GM18517 (cell line): ENCODE results near the gene CTNNA1.

Experiments used
- ATAC-seq: cut with Tn5 transposase; IDR thresholded peaks from one replicate; pipeline ENCODE4 v1.9.1; 2021; ENCODE audit warnings: mild to moderate bottlenecking, moderate library complexity; ENCODE audit not compliant: unreplicated experiment

Gene CTNNA1

GRCh38 chr5:138925090-138925635 lies 171.9 kb downstream of the CTNNA1 start:
- ATAC-seq, result no peak

GRCh38 chr5:138926257-138926656 lies 173.0 kb downstream of the CTNNA1 start:
- no peak for ATAC-seq

GRCh38 chr5:138926688-138927448 lies 173.6 kb downstream of the CTNNA1 start:
- ATAC-seq, result no peak

- no peak for ATAC-seq
Observed at GRCh38 chr5:138927544-138927943, 174.3 kb downstream of the CTNNA1 start.

DNA sequence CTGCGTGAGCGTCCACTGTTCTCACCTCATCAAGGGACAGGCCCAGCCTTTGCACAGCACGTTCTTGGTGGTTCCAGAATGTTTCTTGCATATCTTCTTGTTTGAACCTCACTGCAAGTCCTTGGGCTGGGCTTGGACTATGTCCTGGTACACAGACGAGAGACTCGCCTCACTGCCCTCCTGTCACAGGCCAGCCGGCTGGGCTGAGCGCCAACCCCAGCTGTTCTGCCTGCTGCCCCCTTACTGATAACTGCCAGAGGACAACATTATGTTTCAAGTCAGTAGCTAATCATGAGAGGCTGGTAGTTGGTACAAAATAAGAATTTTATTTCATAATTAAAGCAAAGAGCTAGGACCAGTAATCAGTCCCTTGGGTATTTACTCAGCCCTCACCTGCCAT lies 174.8 kb downstream of the CTNNA1 start:
- no peak for ATAC-seq

DNA sequence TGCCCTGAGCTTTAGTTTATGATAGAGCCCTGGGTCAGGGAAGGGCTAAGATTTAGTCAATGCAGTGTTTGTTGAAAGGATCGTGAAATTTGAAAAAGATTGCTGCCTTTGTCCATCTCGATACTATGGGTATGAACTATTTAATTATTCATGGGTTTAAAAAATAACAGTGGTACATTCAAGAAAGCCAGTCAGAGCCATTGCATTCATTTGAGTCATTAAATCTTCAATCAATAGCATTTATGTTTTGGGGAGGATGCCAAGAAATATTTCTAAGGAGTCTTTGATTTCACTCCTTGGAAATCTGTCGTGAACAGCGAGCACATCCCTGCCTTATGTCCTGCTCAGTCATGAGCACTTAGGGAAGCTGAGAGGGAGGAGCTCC lies 176.3 kb downstream of the CTNNA1 start:
- no peak for ATAC-seq

- no peak for ATAC-seq
Observed at GRCh38 chr5:138930371-138931097, 177.3 kb downstream of the CTNNA1 start.

- ATAC-seq, result no peak
Observed at GRCh38 chr5:138932171-138932810, 179.1 kb downstream of the CTNNA1 start.

DNA sequence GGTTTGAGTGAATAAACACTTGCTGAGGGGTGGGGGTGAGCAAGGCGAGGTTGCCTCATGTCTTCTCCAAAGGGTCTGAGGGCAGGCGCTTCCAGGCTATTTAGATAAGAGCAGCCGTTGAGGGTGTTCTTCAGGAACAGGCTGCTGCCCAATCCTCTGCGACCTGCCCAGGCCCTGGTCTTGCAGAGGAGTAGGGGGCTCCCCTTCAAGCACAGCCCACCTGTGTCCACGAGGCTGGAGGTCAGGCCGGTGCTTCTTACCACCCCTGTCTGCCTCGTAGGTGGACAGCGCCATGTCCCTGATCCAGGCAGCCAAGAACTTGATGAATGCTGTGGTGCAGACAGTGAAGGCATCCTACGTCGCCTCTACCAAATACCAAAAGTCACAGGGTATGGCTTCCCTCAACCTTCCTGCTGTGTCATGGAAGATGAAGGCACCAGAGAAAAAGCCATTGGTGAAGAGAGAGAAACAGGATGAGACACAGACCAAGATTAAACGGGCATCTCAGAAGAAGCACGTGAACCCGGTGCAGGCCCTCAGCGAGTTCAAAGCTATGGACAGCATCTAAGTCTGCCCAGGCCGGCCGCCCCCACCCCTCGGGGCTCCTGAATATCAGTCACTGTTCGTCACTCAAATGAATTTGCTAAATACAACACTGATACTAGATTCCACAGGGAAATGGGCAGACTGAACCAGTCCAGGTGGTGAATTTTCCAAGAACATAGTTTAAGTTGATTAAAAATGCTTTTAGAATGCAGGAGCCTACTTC lies 180.5 kb downstream of the CTNNA1 start:
- no peak for ATAC-seq

- ATAC-seq, result no peak
Observed at GRCh38 chr5:138934971-138935370, 181.7 kb downstream of the CTNNA1 start.

GRCh38 chr5:138935466-138935865 lies 182.2 kb downstream of the CTNNA1 start:
- no peak for ATAC-seq

- no peak for ATAC-seq
Observed at GRCh38 chr5:138936225-138936967, 183.2 kb downstream of the CTNNA1 start.

GRCh38 chr5:138936968-138937345 lies 183.7 kb downstream of the CTNNA1 start:
- no peak for ATAC-seq

DNA sequence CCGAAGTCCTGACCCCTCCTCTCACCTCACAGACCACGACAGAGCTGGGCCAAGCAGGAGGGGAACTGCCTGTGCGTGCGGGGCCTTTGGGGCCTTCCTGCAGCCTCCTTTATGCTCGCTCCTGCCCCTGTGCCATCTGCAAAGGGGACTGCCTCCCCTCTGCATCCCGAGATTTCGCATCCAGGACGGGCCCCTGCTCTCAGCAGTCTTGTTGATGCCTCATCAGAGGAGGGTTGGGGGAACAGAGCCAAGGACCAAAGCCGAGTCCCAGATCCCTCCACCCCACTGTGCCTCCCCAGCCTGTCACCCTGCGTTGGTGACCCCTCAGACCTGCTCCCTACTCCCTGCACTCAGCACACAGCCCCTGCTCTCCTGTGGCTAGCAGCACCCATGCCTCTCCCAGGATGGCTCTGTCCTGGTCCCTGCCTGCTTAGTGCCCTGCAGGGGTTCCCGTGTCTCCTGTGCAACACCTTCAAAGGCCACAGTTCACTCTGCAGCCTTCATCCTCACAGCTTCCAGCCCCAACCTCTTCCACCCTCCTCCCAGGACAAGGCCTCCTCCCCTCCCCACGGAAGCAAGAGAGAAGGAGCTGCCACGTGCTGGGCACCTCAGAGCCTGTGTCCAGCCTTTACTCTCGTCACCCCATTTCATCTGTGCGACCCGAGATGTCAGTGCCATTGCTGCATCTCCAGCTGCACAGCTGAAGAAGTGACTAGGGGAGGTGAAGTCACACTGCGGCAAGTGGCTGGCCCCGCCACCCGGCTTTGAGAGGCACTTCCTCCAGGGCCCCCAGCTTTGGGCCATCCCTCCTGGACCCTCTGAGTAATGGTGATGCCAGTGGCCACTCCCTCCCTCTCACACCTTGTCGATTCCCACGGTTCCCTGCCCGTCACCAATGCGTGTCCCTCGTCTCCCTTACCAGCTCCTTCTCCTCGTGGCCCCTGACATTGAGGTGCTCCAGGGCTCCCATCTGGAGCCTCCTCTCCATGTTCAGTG lies 184.5 kb downstream of the CTNNA1 start:
- ATAC-seq, result no peak

- ATAC-seq, result no peak
Observed at GRCh38 chr5:138938526-138938925, 185.3 kb downstream of the CTNNA1 start.

DNA sequence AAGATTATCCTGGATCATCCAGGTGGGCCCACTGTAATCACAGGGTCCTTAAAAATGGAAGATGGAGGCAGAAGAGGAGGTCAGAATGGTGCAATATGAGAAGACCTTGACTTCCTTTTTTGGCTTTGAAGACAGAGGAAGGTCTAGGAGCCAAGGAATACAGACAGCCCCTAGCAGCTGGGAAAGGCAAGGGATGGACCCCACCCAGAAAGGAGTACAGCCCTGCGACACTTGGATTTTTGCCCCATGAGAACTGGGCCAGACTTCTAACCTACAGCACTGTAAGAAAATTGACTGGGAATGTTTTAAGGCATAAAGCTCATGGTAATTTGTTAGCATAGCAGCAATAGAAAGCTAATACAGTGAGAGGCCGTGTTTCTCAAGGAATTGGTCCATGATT lies 188.8 kb downstream of the CTNNA1 start:
- ATAC-seq, result no peak

DNA sequence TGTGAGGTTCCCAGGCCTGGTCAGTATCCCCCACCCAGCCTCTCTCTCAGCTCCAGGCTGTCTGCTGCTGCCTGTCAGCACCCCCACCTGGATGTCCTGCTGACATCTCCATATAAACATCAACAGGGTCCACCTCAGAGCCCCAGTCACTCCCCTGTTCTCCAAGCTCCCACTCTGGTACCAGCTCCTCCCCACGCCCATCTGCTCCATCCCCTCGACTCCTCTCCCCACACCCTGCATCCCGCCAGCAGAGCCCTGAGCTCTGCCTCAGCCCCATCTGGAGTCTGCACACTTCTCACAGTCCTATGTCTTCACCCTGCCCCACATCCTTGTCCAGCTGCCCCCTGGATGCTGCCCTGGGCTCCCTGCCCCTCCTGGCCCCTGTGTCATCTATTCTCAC lies 189.6 kb downstream of the CTNNA1 start:
- no peak for ATAC-seq

DNA sequence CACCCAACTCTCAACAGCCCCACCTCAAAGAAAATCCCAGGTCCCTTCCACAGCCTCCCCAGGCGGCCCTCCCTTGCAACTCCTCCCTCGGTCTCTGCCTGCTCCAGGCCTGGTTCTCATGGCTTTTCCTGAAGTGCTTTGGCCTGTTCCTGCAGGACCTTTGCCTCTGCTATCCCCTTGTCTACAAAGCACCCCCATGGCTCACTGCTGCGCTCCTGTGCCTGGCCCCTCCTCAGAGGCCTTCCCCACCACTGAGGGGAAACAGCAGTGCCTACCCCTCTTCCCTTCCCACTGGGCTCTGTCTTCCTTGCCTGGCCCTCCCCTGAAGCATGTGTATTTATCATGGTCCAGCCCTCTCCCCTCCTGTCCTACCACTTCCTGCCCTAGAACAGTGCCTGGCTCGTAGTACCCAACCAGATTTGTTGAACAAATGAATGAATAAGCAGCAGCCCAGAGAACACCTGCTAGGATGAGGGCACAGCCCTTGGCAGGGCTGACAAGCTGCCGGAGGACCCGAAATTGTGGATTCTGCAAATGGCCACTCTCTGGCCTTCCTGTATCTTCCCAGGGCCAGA lies 190.5 kb downstream of the CTNNA1 start:
- no peak for ATAC-seq
